ENCODE data around the gene KRR1. TPM values are rescaled to one million over a fixed set of nuclear protein-coding genes. Genes with fewer than 3 reads are reported as not detected.

Gene KRR1
- total RNA-seq, 1 donor from 2014 or later, result 57.7 TPM

DNA sequence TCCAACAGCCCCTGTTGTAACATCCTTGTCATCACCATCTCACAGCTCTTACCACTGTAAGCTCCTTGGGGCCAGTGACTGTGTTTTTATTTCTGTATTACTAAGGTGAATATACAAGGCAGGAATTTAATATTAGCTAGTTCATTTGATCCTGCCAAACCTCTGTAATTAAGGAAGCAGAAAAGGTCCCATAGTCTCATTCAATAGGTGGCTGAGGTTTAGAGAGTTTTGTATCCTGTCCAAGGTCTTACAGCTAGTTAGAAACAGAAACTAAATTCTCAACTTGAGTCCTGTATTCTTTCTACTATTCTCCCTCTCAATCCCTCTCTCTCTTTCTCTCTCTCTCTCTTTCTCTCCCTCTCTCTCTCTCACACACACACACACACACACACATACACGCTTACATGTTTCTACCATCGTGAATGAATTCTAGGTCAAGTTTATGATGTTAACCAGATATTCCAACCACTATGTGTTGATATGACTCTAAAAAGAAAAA, 31.4 kb downstream of the KRR1 start:
- H3K27ac Mint-ChIP-seq (ENCODE audit: unreplicated experiment), result no peak overlapping the region
- peaks cover 6% of the 10 kb centered on the region for H3K4me1 Mint-ChIP-seq (ENCODE audit: low read depth, unreplicated experiment)
- no peak for DNase-seq
- TF ChIP-seq, protein P1, sequence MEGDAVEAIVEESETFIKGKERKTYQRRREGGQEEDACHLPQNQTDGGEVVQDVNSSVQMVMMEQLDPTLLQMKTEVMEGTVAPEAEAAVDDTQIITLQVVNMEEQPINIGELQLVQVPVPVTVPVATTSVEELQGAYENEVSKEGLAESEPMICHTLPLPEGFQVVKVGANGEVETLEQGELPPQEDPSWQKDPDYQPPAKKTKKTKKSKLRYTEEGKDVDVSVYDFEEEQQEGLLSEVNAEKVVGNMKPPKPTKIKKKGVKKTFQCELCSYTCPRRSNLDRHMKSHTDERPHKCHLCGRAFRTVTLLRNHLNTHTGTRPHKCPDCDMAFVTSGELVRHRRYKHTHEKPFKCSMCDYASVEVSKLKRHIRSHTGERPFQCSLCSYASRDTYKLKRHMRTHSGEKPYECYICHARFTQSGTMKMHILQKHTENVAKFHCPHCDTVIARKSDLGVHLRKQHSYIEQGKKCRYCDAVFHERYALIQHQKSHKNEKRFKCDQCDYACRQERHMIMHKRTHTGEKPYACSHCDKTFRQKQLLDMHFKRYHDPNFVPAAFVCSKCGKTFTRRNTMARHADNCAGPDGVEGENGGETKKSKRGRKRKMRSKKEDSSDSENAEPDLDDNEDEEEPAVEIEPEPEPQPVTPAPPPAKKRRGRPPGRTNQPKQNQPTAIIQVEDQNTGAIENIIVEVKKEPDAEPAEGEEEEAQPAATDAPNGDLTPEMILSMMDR (IDR thresholded peaks at IDR 0.05; ENCODE audit: partially characterized antibody, unreplicated experiment), result no peak
- no peaks in the 10 kb centered on the region for H3K27me3 Mint-ChIP-seq (ENCODE audit: unreplicated experiment)
- H3K36me3 Mint-ChIP-seq (ENCODE audit: unreplicated experiment), result no peaks in the 10 kb centered on the region
- no peak overlapping the region for H3K4me3 Mint-ChIP-seq (ENCODE audit: unreplicated experiment)
- no peaks in the 10 kb centered on the region for H3K9me3 Mint-ChIP-seq (ENCODE audit: unreplicated experiment)

DNA sequence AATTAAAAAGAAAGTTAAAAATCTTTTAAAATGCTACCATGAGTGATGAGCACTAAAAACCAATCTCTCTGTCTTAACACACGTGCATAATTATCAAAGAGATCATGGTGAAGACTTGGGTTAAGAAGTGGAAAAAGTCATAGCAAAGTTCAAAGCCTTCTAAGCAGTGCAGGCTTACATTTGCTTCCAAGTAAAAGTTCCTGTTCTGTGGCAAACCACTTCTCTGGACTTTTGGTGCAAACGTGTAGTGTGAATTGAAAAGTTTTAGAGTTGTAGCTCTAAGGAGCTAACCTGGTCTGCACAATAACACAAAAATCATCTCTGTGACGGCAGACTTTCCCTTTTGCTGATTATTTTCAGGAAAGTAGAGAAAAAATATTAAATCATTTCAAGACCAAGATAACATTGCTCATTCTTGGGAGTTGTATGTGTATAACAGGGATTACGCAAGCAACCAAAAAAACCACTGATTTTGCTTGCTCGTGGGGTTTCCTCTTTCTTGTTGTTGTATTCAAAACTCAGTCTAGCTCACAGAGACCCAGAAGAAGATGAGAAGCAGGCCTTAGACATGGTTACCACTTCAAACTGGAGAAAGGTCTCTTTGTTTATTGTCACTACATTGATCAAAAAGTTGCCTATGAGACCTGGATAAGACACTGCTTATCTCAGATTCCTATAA, 33.2 kb downstream of the KRR1 start:
- DNase-seq, result no peak
- no peak overlapping the region for H3K27ac Mint-ChIP-seq (ENCODE audit: unreplicated experiment)
- H3K4me3 Mint-ChIP-seq (ENCODE audit: unreplicated experiment), result no peak overlapping the region
- H3K9me3 Mint-ChIP-seq (ENCODE audit: unreplicated experiment), result no peaks in the 10 kb centered on the region
- peaks cover 2% of the 10 kb centered on the region for H3K4me1 Mint-ChIP-seq (ENCODE audit: low read depth, unreplicated experiment)
- no peaks in the 10 kb centered on the region for H3K36me3 Mint-ChIP-seq (ENCODE audit: unreplicated experiment)
- H3K27me3 Mint-ChIP-seq (ENCODE audit: unreplicated experiment), result no peaks in the 10 kb centered on the region
- TF ChIP-seq, protein P1 (IDR thresholded peaks at IDR 0.05; ENCODE audit: partially characterized antibody, unreplicated experiment), result no peak

GRCh38 chr12:75477137-75477536, 34.3 kb downstream of the KRR1 start:
- H3K4me3 Mint-ChIP-seq (ENCODE audit: unreplicated experiment), result no peak overlapping the region
- H3K9me3 Mint-ChIP-seq (ENCODE audit: unreplicated experiment), result no peaks in the 10 kb centered on the region
- DNase-seq, result no peak
- H3K27me3 Mint-ChIP-seq (ENCODE audit: unreplicated experiment), result no peaks in the 10 kb centered on the region
- H3K36me3 Mint-ChIP-seq (ENCODE audit: unreplicated experiment), result no peaks in the 10 kb centered on the region
- no peaks in the 10 kb centered on the region for H3K4me1 Mint-ChIP-seq (ENCODE audit: low read depth, unreplicated experiment)
- TF ChIP-seq, protein P1 (IDR thresholded peaks at IDR 0.05; ENCODE audit: partially characterized antibody, unreplicated experiment), result no peak
- no peak overlapping the region for H3K27ac Mint-ChIP-seq (ENCODE audit: unreplicated experiment)

GRCh38 chr12:75476071-75476470, 35.3 kb downstream of the KRR1 start:
- no peak for DNase-seq
- H3K27me3 Mint-ChIP-seq (ENCODE audit: unreplicated experiment), result no peaks in the 10 kb centered on the region
- H3K4me3 Mint-ChIP-seq (ENCODE audit: unreplicated experiment), result no peak overlapping the region
- no peaks in the 10 kb centered on the region for H3K4me1 Mint-ChIP-seq (ENCODE audit: low read depth, unreplicated experiment)
- H3K27ac Mint-ChIP-seq (ENCODE audit: unreplicated experiment), result no peak overlapping the region
- no peaks in the 10 kb centered on the region for H3K9me3 Mint-ChIP-seq (ENCODE audit: unreplicated experiment)
- TF ChIP-seq, protein P1 (IDR thresholded peaks at IDR 0.05; ENCODE audit: partially characterized antibody, unreplicated experiment), result no peak
- no peaks in the 10 kb centered on the region for H3K36me3 Mint-ChIP-seq (ENCODE audit: unreplicated experiment)

GRCh38 chr12:75474116-75474515, 37.3 kb downstream of the KRR1 start:
- Mint-ChIP-seq H3K9me3 (ENCODE audit: unreplicated experiment) (no peaks in the 10 kb centered on the region), H3K4me3 (ENCODE audit: unreplicated experiment) (no peak overlapping the region), H3K27ac (ENCODE audit: unreplicated experiment) (no peak overlapping the region), H3K4me1 (ENCODE audit: low read depth, unreplicated experiment) (no peaks in the 10 kb centered on the region), H3K36me3 (ENCODE audit: unreplicated experiment) (no peaks in the 10 kb centered on the region), H3K27me3 (ENCODE audit: unreplicated experiment) (no peaks in the 10 kb centered on the region)
- TF ChIP-seq, protein P1 (IDR thresholded peaks at IDR 0.05; ENCODE audit: partially characterized antibody, unreplicated experiment), result no peak
- DNase-seq, result no peak
